Activated CD4-positive, alpha-beta T cell treated with anti-CD3 and anti-CD28 coated beads, Interleukin-10, Interleukin-2, amounts not matched to agents 100 ng/mL and 50 ng/mL, durations not matched to agents 16 hours and 8 hours (primary cell): ENCODE data around the gene SEC14L6.
"Not testable (repeated sequence)": the region's sequence is repeated elsewhere in the genome, so short reads cannot be mapped to it uniquely, and the experiment has no call there.

Experiments used
- DNase-seq: peaks from one replicate; pipeline ENCODE4 v3.0.0-alpha.2; 2020

Gene SEC14L6

GRCh38 chr22:30546616-30547015, at the start of gene SEC14L6:
SEC14L6 (minus strand) TSS chr22:30546741; CDS start chr22:30546682, 59 bp downstream.
- no peak for DNase-seq

- DNase-seq = no peak
These were observed 49.7 kb upstream of the SEC14L6 start for GRCh38 chr22:30596199-30596598.

GRCh38 chr22:30592360-30592713, 45.8 kb upstream of the SEC14L6 start:
- not testable (repeated sequence) for DNase-seq

GRCh38 chr22:30591588-30592359, 45.2 kb upstream of the SEC14L6 start, which contains the start of gene PES1:
PES1 (minus strand) TSS chr22:30591910; CDS start chr22:30591833, 77 bp downstream.
- DNase-seq = peak; percentile 97

GRCh38 chr22:30591191-30591587, 44.6 kb upstream of the SEC14L6 start:
- no peak for DNase-seq

- no peak for DNase-seq
These were observed 39.9 kb upstream of the SEC14L6 start for GRCh38 chr22:30586414-30586813.

- no peak for DNase-seq
These were observed 37.9 kb upstream of the SEC14L6 start for GRCh38 chr22:30584441-30584840.

- no peak for DNase-seq
These were observed 36.4 kb upstream of the SEC14L6 start for GRCh38 chr22:30582788-30583545.

- no peak for DNase-seq
These were observed 35.5 kb upstream of the SEC14L6 start for GRCh38 chr22:30582051-30582450.

- no peak for DNase-seq
These were observed 34.4 kb upstream of the SEC14L6 start for GRCh38 chr22:30580896-30581295.

GRCh38 chr22:30578481-30578880, 31.9 kb upstream of the SEC14L6 start:
- no peak for DNase-seq

- no peak for DNase-seq
These were observed 29.3 kb upstream of the SEC14L6 start for GRCh38 chr22:30575859-30576258.

- DNase-seq = no peak
These were observed 28.6 kb upstream of the SEC14L6 start for GRCh38 chr22:30574997-30575671.

GRCh38 chr22:30574095-30574981, 27.8 kb upstream of the SEC14L6 start, which contains the start of gene GAL3ST1:
GAL3ST1 (minus strand) TSS chr22:30574665; CDS start chr22:30557392, 17,273 bp downstream.
- no peak for DNase-seq

- no peak for DNase-seq
These were observed 27.1 kb upstream of the SEC14L6 start for GRCh38 chr22:30573594-30574094.

- DNase-seq = no peak
These were observed 26.5 kb upstream of the SEC14L6 start for GRCh38 chr22:30572840-30573593.

- no peak for DNase-seq
These were observed 25.7 kb upstream of the SEC14L6 start for GRCh38 chr22:30572210-30572609.

GRCh38 chr22:30569674-30570202, 23.2 kb upstream of the SEC14L6 start:
- DNase-seq = no peak

- no peak for DNase-seq
These were observed 21.7 kb upstream of the SEC14L6 start for GRCh38 chr22:30568137-30568805.

- not testable (repeated sequence) for DNase-seq
These were observed 20.7 kb upstream of the SEC14L6 start for GRCh38 chr22:30567277-30567676.

- no peak for DNase-seq
These were observed 19.6 kb upstream of the SEC14L6 start for GRCh38 chr22:30566125-30566524.
